ELF-1 (cell line): Measurements from ENCODE around the gene CRYBG2.
"Not testable (repeated sequence)": the region's sequence is repeated elsewhere in the genome, so short reads cannot be mapped to it uniquely, and the experiment has no call there.

ENCODE experiments used
- DNase-seq: peaks from one replicate; pipeline ENCODE4 v3.0.0-alpha.2; 2016; ENCODE audit warnings: low read depth, low spot score

Gene CRYBG2

DNA sequence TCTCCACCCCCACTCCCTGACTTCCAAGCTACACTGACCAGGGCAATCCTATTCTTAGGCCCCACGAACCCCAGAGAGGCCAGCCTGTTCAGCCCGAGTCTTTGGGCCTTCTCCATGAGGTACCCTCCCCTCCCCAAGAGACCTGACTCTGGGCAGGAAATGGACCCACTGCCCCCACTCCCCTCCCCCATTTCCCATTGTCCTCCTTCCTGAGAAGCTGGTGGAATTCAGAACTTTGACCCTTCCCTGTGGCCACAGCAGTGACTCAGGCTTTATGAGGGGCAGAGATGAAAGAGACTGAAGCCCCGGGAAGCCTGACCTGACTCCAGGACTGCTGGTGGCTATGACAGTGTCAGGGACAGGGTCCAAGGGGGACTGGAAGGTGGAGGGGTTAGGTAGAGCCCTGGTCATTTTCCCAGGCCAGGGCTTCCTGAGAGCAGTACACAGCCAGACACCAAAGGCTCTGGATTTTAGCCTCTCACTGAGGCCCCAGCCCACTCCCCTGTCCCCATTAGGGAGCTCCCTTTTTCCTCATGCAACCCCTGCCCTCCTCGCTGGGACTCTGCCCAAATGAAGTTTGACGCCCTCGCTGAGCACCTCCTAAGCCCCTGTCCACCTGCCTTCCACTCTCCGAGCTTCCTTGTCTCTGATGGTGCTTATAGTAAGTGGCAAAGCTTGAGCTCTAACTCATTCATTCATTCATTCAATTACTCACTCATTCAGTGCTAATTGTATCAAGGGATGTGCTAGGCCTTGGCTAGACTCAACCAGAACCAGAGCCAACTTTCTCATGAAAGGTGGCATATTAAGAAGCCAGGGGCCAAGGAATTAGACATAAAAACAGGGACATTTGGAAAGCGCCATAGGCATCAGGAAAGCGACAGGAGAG, 3.0 kb downstream of the CRYBG2 start:
- DNase-seq, result peak; percentile 82

DNA sequence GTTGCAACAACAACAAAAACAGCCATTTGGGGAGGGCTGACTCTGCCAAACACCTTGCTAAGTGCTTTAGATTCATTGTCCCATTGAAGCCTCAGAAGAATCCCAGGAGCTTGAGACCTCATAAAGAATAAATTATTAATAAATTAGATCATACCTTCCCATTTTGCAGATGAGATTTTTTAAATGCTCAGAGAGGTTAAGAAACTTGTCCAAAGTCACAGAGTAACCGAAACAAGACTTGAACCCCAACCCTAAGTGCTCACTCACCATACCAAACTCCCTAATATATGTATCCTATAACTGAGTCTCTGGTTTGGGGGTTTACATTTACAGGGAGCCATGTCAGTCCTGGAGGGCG, 3.6 kb downstream of the CRYBG2 start:
- DNase-seq, result no peak

DNA sequence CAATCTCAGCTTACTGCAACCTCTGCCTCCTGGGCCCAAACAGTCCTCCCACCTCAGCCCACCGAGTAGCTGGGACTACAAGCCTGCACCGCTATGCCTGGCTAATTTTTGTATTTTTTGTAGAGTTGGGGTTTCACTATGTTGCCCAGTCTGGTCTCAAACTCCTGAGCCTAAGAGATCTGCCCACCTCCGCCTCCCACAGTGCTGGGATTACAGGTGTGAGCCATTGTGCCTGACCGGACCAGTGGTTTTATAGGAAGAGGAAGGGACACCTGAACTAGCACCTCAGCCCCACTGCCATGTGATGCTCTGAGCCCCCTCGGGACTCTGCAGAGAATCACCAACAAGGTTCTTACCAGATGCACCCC, 4.1 kb downstream of the CRYBG2 start:
- no peak for DNase-seq

DNA sequence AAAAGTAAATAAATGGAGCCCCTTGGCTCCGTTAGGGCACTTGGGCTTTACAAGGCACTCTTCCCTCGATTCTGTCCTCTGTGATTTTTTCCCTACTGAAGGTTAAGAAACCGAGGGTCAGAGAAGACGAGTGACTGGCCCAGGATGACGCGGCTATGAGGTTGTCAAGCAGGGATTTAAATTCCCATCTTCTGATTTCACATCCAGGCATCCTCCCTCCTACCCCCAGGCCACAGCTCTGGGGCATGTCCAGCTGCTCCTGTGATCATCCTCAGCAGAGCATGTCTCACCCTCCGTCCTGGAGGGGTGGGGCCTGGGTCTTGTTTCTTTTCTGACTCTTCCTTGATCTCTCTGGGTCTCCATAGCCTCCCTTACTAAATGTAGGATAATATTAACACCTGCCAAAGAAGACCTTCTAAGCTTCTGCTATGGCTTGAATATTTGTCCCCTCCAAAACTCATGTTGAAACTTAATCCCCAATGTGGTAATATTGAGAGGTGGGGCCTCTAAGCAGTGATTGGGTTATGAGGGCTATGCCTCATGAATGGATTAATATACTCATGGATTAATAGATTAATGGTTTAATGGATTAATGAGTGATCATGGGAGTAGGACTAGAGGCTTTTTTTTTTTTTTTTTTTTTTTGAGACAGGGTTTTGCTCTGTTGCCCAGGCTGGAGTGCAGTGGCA, 4.6 kb downstream of the CRYBG2 start:
- DNase-seq, result peak; percentile 86

DNA sequence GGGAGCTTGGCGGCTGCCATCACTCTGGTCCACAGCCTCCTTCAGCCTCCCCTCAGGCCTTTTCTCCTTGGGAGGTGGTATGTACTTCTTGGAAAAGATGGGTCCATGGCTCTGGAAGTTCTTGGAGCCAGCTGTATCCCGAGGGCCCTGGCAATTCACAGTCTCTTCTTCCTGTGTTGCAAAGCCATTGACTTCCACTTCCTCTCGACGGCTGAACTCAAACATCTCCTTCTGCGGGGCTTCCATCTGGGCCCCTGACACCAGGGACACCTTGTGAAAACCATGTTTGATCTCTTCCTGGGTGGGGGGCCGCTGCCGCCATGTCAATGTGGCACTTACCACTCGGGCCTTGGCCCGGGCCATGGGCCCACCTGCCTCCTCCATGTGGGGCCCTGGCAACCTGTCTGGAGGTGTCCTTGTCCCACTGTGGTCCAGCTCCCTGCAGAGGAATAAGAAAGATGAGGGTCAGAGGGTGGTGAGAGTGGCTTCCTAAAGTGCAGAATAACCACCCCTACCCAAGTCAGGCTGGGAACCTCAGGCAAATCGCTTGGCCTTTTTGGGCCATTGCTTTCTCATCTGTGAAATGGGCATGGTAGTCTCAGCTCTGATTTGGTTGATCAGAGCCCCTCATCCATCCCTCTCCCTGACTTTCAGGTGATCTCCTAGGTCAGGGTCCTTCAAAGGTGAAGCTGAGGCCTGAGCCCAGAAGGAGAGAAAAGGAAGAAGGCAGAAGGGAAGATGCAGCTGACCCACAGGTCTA, 7.5 kb downstream of the CRYBG2 start:
- DNase-seq, result no peak

DNA sequence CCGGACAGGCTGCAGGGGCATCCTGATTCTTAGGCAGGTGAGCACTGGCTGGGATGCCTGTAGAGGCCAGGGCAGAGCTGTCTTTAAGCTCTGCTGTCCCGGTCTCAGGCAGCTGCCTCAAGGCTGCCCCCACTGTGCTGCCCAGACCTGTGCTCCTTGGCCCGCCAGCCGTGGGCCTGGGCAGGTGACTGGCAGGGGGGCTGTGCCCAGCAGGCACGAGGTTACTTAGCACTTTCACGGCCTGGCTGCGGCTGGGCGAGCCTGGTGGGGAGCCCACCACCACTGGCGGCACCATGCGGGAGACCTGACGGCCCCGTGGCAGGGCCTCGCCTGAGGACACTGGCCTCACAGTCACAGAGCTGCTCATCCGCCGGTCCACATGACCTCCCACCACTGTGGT, 8.2 kb downstream of the CRYBG2 start:
- DNase-seq, result no peak

DNA sequence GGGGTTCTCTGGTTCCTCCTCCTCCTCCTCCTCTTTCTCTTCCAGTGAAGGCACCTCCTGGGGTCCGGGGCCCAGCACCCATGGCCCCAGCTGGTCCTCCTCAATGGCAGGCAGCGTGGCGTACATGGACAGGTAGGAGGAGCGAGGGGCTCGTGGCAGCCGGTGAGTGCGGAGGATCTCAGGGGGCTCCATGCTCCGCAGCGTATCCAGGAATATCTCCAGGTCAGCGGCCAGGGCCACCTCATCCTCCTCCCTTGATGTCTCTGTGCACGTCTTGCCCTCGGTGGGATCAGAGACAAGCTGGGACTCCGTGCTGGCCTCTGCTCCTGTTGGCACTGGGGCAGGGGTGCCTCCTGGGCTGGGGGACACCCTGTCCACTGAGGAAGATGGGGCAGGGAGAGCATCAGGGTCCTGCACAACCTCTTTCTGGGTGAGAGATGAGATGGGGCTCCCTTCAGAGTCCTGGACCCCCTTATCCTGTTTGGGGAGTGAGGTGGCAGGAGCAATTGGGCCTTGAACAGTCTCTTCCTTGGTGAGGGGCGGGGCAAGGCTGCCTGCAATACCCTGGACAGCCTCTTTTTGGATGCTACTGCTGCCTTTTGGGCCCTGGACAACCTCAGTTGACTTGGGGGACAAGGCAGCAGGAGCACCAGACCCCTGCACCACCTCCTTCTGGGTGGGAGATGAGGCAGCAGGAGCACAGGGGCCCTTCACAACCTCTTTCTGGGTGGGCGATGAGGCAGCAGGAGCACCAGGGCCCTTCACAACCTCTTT, 9.6 kb downstream of the CRYBG2 start:
- DNase-seq, result no peak

DNA sequence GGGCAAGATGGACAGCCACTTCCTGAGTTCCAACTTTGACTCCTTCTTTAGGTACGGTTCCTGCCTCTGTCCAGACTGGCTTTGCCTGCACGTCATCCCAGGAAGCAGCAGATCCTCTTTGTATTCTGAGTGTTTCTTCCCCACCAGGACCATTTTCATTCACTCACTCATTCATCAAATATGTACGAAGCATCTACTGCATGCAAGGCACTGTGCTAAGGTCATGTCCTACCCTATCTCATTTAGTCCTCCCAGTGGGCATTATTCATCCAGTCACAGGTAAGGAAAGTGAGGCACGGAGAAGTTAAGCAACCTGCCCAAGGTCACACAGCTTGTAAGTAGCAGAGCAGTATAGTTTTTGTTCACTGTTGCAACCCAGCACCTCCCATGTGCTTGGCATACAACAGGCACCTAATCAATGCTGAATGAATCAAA, 13.9 kb downstream of the CRYBG2 start:
- DNase-seq, result no peak

DNA sequence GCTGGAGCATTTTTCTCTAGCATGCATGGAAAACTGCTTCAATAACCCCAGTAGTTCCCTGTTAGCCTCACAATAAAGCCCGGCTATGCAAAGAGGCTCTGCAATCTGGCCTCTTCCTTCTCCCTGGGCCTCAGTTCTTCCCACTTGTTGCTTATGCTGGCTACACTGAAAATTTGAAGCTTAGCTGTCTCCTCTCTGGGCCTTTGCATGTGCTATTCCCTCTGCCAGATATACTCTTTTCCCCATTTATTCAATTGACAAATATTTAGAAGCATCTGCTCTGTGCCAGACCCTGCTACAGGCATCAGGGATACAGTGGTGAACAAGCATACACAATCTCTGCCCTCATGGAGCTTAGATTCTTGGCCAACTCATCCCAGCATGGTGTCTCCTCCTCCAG, 15.3 kb downstream of the CRYBG2 start:
- no peak for DNase-seq

DNA sequence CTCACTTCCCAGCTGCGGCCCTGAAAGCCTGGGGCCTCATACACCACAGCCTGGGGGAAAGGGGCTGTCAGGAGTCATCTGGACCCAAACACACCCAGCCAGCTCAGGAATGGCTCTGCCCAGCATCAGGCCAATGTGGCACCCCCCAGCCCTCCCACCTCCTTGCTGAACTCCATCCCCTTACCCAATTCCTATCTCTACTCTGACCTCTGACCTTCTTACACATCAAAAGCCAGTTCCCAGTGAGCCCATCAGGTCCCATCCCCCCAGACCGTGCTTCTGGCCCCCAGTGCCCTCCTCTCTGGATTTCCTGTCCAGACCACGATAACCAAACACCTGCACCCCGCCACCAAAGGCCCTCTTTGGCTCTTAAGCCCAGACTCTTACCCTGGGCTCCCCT, 16.3 kb downstream of the CRYBG2 start:
- DNase-seq, result no peak

DNA sequence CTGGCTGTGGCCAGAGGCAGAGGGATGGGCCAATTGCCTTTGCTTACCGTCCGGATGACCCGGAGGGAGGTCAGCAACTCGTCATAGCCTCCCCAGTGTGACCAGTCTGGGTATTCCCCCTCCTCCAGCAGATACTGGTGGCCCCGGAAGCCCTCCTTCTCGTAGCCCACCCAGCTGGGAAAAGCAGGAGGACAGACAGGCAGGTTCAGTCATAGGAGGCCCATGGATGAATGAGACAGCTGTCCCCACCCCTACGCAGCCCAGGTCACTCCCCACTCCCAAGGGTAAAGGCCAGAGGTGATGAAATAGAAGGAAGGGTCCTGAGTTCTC, 16.8 kb downstream of the CRYBG2 start:
- no peak for DNase-seq

DNA sequence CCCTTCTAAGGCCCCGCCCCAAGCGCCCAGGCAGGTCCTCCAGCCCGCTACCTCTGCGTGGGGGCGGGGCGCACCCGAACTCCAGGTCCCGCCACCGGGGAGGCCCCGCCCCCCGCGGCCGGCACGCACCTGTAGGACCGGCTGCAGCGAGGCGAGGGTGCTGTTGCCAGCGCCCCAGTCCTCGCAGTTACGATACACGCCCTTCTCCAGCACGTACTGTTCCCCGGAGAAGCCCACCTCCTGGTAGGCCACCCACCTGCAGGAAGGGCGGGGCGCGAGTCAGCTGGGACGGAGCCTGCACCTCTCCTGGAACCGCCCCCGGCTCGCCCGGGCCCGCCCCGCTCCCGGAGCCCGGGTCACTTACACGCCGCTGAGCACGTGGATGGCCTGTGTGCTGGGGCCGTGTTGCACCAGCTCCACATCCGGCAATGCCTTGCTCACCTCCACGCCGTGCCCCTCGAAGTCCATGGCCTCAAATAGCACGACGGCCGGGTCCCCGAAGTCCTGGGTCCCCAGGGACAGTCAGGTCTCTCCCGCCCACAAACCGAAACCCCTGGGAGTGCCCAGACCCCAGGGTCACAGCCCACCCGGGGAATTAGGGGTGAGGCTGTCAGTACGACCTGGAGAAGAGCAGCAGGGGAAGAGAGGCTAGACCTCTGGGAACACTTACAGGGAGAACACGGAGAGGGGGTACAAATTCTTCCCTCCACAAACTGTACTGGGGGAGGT, 17.3 kb downstream of the CRYBG2 start:
- DNase-seq, result peak; percentile 91

DNA sequence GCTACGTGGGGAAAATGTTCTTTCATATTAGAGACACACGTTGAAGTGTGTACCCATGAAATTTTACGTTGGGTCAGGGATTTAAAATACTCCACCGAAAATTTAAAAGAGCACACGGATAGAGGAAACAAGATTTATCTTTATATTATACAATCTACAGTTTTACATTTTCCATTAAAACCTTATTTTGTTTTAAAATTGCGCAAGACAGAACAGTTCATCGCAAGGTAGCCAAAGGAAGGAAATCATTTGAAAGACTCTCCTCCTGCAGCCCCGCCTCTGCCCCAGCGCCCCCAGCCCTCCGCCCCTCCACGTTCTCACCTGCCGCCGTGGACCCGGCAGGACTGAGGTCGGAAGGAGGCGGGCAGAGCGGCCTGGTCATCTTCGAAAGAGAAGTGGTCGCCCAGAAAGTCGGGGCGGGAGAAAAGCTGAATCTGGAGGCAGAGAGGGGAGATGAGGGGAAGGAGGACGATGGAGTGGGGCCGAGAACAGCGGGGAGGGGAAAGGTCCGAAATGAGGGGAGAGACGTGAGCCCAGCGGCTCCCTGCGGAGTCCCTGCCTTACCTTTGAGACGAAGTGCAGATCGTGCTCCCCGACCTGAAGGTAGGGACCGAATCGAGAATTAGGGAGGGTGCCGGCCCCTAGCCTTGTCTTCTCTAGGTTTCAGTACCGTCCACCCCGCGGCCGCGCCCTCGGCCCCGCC, 18.0 kb downstream of the CRYBG2 start:
- DNase-seq, result no peak

DNA sequence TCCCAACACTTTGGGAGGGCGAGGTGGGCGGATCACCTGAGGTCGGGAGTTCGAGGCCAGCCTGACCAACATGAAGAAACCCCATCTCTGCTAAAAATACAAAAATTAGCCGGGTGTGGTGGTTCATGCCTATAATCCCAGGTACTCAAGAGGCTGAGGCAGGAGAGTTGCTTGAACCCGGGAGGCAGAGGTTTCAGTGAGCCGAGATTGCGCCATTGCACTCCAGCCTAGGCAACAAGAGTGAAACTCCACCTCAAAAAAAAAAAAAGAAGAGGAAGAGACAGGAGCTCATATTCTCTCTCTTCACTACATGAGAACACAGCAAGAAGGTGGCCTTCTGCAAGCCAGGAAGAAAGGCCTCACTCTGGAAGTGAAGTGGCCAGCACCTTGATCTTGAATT, 20.6 kb downstream of the CRYBG2 start:
- not testable (repeated sequence) for DNase-seq

DNA sequence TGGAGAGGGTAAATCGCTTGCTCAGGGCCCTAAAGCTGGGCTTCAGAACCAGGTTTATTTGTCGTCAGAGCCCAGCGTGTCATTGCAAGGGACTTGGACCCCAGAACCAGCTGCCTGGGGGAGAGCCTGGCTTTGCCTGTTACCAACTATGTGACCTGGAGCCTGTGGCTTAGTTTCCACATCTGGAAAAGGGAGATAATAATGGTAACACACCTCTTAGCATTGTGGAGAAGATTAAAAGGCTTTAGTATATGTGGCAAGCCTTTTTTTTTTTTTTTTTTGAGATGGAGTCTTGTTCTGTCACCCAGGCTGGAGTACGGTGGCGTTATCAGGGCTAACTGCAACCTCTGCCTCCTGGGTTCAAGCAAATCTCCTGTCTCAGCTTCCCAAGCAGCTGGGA, 23.7 kb downstream of the CRYBG2 start:
- DNase-seq, result no peak

DNA sequence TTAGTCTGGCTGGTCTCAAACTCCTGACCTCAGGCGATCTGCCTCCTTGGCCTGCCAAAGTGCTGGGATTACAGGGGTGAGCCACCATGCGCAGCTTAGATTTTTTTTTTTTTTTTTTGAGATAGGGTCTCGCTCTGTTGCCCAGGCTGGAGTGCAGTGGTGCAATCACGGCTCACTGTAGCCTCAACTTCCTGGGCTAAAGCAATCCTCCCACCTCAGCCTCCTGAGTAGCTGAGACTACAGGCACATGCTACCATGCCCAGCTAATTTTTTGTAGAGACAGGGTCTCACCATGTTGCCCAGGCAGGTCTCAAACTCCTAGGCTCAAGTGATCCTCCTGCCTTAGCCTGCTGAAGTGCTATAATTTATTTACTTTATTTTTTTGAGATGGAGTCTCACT, 24.6 kb downstream of the CRYBG2 start:
- not testable (repeated sequence) for DNase-seq

DNA sequence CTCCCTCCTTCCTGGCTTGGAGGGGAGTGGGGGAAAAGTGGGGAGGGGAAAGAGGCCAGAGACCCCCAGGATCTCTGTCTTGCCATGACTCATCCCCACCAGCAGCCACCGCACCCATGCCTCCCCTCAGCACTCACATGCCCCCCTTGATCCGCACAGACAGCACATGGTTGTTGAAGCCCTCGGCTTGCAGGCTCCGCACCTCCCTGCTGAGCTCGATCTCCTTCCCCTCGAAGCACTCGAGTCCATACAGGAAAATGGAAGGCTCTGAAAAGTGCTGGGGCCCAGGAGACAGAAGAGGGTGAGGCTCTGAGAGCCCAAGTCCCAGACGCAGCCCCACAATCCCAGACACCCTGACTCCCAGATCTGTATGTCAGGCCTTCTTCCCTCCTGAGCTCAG, 25.3 kb downstream of the CRYBG2 start:
- DNase-seq, result no peak

DNA sequence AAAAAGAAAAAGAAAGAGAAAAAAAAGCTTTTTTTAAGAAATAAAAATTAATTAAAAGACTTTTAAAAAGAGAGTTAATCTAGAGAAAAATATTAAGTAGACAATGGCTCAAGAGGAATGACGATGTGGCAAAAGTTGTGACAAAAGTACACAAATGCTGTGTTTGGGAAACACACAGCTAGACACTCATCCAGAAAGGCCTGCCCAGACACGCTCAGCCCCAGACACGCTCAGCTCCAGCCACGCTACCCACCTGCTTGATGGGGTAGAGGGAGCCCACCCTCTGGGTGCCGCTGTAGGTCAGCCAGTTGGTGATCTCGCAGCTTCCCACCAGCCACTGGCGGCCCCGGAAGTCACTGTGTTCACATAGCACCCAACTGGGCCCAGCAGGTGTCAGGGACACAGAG, 26.0 kb downstream of the CRYBG2 start:
- no peak for DNase-seq

DNA sequence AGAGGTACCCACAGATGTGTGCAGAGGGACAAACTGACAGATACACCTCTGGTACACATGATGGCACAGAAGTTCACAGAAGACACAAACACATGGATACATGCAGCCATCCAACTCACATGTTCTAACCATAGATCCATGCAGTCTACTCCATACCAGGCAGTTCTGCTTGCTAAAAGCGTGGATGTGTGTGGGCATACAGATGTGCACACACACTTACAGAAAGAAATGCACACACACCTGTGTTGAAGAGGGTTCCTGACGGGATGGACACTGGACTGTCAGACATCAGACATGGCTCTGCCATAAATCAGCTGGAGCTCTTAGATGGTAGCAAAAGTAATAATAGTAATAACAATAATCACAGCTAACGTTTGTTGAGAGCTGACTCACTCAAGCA, 29.4 kb downstream of the CRYBG2 start:
- no peak for DNase-seq

DNA sequence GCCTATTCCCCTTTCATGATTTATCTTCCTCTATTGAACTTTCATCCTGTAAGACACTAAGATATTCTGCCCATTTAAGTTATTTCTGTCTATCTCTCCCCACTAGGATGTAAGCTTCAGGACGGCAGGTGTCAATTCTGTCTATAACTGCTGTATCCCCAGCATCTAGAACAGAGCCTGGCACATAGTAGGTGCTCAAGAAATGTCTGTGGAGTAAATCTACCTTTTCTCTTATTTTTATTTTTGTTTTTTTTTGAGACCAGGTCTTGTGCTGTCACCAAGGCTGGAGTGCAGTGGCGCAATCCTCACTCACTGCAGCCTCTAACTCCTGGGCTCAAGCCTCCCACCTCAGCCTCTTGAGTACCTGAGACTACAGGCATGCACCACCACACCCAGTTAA, 30.5 kb downstream of the CRYBG2 start:
- DNase-seq, result no peak

DNA sequence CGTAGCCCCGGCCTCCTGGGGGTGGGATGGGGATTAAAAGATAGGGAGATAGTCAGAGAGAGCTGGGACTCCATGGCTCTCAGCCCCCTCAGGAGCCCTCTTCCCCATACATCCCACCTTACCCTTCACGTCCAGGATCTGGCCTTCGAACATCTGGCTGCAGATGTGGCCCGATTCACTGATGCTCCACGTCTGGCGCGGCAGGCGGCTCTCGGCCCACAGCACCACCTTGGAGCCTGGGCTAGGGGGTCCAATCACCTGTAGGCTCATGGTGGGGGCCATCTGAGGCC, 31.9 kb downstream of the CRYBG2 start:
- DNase-seq, result no peak
